ENCODE results near the gene APOBEC4.
"Not testable (repeated sequence)": the region's sequence is repeated elsewhere in the genome, so short reads cannot be mapped to it uniquely, and the experiment has no call there.

The APOBEC4 gene

DNA sequence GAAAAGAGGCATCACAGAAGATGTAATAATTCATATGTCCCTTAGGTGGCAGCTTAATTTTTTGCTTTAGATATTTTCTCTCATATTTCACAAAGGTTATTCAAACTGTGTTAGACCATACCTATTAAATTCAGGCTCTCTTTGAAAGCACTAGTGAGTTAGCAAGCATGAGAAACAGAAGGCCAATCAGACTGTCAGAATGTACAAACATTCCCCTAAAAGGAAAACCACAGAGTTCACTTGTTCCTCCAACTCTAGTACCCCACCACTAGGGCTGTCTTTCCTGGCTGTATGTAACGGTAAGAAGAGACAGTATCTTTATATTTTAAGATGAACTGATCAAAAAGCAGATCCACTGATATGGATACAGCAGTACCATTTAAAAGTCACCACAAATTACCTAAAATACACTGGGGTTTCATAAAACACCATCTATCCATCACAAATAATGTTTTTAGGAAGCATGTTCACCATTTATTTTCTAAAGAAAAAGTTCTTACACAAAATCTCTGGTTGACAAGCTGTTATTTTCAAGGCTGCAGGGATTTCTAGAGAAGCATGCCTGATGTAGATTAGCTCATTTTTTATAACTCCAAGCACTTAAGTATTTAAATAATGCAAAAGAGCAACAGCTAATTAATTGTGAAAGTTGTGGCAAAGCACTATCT lies 19.3 kb downstream of the APOBEC4 start:
- no peak for DNase-seq (ENCODE audit: low read depth)

DNA sequence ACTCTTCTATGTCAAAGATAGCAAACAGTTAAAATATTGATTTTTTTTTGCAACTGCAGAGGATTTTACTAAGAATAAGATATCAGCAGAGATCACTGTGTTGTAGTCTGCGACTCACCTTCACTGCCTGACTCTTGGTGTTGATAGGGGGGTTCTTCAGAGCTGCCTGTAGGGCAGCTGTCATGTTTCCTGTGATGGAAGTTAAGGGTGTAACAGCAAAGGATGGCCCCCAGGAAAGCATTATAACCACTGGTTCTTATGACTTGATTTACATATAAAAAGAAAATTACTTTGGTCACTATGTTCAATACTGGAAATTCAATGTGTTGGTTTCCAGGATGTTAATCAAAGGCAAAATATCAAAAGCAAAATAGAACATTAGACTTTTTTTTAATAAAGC lies 20.2 kb downstream of the APOBEC4 start:
- DNase-seq (ENCODE audit: low read depth) = no peak

DNA sequence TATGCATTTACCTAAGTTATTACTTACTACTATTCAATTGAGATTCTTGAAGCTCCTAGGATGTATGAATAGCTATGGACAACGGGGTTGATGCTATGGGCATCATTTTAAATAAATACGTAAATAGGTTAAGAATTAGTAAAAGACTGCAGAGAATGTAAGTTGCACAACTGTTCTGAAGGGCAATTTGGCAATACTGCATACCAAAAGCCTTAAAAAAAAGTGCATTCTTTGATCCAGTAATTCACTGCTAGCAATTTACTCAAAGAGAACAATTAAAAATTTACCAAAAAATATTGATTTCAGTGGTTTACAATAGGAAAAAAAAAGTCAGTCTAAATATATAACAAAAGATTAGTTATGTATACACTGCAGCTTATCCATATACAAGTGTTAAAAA lies 21.0 kb downstream of the APOBEC4 start:
- no peak for DNase-seq (ENCODE audit: low read depth)

DNA sequence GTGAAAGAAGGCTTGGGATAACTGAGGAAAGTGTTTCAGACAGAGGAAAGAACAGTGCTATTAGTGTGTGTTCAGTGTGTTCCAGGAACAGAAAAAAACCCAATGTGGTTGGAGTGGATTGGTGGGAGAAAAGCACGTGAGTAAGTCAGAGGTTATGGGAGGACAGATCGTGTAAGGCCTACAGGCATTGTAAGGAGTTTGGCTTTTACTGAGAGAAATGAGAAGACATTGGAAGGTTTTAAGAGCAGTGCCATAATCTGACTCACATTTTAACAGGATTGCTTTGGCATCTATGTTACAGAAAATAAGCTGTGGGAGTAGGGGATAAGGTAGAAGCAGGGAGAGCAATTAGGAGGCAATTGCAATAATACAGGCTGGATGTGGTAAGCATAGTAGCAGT lies 22.4 kb downstream of the APOBEC4 start:
- DNase-seq (ENCODE audit: low read depth) = no peak

DNA sequence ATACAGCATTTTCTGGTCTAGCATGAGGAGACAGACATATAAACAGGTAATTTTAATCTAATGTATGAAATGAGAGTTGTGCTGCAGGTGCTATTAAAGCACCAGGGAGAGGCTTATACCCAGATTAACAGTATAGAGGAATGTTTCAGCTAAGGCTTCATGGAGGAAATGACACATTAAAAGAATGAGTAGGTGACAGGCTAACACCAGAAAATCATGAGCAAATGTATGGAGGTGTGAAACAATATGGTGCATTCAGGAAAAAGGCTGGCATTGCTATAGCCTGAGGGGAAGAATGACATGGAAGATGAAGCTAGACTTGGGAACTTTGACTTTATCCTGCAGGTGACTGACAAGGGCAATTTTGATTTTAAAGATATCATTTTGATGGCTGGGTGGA lies 24.6 kb downstream of the APOBEC4 start:
- no peak for DNase-seq (ENCODE audit: low read depth)

DNA sequence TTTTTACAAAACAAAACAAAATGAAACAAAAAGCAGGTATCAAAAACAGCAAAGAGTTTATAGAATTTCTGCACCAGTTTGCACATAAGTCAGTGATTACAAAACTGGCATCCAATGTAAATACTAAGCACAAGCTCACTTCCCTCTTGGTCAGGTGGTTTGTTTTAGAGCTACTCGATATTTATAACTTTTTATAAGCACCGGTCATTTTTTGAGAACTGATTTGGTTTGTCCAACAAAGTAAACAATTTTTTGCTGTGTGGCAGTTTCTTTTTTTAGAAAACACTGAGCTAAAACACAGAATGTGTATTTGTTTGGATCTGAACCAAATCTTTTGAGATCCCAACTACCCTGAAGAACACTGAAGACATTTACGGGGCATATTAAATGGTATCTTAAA lies 26.9 kb downstream of the APOBEC4 start:
- DNase-seq (ENCODE audit: low read depth) = not testable (repeated sequence)

DNA sequence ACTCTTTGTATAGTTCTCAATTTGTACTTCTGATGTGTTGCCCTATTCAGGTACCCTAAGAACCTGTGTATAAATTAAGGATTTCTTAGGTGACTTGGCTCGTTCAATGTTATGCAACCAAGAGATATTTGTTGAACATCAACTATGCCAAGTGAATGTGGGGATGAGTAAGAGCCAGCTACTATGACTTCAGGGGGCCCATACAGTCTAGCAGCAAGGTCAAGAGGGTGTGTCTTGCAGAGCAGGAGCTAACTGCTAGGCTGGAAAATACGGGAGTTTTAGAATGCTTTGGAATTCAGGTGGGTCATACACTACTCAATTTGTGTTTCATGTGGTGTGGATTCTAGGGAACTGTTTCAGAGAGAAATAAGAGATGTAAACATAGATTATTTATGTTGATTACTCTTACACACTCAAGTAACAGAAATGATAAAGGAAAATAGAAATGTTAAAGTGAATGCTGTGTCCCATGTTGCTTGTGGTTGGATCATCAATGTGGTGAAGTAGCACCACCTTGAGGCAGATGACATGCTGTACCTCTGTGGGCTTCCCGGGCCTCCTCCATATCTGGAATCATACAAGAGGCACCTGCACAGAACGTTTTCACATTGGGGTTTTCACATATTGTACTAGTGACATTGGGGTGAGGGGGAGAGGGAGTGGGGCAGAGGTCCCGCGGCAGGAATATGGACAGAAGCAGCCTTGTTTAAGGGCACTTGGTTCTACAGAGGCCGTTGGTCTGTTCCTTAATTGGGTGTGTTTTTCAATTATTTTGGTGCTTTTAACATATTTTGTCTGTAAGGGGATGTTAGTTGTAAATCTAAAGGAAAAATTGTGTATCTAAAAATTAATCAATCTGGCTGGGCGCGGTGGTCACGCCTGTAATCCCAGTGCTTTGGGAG lies 30.0 kb downstream of the APOBEC4 start:
- DNase-seq (ENCODE audit: low read depth) = no peak

DNA sequence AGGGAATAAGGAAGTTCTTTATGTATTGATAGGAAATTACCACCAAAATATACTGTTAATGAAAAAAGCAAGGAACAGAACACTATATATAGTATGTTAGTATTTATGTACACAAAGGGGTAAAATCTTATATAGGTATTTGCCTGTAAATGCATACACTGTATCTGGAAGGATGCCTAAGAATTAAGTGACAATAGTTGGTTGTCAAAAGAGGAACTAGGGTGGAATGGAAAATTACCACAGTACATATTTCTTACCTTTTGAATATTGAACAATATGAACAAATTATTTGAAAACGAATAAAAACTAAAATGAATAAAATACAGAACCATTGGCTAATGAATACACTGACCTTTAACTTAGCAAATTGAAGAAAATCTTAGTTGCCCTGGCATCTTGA lies 31.1 kb downstream of the APOBEC4 start:
- DNase-seq (ENCODE audit: low read depth) = no peak

DNA sequence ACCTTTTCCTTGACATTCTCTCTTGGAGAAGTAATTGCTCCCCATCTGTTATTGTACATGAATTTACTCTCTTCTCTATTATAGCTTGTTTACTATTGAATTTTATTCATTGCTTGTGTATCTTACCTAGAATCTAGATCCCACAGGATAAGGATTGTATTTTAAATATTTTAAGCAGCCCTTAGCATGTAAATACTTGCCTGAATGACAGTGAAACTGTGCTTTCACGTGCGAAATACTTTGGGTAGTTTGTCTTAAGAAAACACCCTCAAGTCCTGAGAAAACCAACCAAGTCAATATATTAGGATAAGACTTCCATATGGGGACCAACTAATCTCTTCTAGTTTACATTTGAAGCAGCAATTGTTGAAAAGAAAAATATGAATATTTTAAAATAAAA lies 32.8 kb downstream of the APOBEC4 start:
- no peak for DNase-seq (ENCODE audit: low read depth)

DNA sequence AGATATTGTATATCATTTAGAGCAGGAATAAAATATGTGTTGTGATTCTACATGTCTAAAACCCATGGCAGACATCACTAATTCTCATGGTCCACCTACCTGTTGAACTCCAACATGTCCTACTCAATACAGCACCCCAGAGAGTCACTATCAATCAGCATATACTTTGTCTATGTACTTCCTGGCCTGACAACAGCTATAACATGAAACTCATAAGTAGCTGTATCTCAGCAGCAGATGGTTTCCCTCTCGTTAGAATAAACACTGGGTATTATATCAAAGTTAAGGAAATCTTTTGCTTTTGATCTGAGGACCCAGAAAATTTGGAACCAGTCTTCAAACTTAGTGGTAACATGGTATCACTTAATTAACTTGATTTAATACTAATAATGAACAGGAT lies 33.3 kb downstream of the APOBEC4 start:
- no peak for DNase-seq (ENCODE audit: low read depth)

DNA sequence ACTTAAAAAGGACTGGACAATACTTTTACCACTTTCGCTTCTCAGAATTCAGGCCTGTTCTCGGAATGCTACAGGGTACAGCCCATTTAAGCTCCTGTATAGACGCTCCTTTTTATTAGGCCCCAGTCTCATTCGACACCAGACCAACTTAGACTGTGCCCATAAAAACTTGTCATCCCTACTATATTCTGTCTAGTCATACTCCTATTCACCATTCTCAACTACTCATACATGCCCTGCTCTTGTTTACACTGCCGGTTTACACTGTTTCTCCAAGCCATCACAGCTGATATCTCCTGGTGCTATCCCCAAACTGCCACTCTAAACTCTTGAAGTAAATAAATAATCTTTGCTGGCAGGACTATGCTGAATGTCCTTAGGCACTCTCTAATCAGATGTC lies 34.9 kb downstream of the APOBEC4 start:
- not testable (repeated sequence) for DNase-seq (ENCODE audit: low read depth)

DNA sequence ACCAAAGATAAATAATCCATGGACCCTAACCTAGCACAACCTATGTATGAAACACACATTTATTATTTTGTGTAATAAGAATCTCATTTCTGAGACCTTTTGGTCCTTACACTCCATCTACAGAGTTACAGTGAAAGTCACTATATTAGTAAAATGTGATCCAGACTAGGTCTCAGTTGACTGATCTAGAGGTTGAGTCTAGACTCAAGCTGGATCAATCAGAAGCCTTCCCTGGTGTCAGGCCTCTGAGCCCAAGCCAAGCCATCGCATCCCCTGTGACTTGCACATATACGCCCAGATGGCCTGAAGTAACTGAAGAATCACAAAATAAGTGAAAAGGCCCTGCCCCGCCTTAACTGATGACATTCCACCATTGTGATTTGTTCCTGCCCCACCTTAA lies 40.1 kb downstream of the APOBEC4 start:
- DNase-seq (ENCODE audit: low read depth) = not testable (repeated sequence)

DNA sequence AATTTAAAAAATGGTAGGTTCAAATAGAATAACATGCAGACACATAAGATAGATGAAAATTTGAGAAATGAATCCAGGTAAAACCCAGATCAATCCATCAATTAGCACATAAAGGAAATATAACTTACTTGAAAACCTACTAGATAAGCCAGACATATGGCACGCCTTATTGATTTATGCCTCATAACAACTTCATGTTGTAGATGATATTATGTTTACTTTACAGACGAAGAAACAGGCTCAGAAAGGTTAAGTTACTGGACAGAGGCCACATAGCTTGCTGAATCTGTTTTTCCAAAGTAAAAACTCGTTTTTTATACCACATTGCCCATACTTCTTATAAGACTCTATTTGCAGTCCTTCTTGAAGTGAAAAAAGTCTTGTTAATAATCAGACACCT lies 40.7 kb downstream of the APOBEC4 start:
- DNase-seq (ENCODE audit: low read depth) = no peak

DNA sequence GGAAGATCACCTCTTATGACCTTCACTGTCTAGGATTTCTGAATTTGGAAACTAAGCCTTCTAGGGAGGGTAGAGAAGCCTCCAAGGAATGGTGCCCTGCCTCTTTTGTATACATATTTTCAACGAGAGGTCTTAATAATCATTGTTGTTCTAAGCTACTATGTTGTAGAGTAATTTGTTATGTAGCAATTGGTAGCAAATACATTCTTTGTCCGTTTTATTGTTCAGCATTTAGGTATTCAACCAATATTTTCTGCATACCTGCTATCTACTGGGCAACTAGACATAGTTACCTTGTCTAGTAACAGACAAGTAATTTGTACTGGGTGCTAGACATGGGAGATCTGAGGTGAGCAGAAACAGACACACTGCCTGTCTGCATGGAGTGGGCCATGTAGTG lies 42.1 kb downstream of the APOBEC4 start:
- DNase-seq (ENCODE audit: low read depth) = no peak

DNA sequence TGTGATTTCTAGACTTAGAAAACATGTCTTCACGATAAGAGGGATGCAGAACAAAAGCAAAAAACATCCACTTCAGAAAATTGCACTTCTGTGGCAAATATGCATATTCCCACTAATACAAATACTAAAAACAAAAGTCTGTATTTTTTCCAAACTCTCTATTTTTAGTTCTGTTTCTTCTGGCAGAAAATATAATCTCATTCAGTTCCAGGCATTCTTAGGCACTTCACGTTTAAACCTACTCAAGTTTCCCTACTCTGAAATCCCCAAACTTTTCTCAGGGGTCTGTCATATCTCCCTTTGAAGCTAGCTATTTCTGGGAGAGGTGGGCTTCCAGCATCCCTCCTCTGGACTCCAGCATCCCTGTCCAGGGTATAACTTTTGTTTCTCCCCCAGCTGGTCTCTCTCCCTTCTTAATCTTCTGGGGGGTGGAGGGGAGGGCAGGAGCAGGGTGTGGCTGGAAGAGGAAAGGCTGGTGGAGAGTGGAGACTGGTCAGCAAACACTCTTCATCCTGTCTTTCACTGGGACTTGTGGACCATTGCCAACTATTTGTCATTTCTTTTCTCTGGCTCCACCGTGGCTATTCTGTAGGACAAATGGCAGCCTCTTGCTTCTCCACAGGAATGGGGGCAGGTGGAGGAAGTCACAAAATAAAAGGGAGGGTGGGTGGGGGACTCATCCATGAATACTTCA lies 43.2 kb downstream of the APOBEC4 start:
- no peak for DNase-seq (ENCODE audit: low read depth)

DNA sequence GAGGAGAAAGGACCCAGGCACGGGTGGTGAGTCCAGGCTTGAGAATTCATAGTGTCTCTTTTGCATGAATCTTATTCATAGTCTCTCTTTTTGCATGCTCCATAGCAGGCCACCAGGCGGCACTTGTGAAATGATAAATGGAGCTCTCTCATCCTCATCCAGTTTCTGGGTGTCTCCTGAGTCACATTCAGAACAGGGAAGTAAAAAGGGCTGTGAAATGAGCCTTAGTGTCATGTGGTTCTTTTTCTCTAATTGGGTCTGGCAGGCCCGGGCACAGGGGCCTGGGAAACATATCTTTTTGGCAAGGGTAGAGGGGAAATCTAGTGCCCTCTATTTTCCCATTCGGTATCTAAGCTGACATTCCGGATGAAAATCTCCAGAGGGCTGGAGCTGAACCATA lies 43.8 kb downstream of the APOBEC4 start:
- DNase-seq (ENCODE audit: low read depth) = no peak

DNA sequence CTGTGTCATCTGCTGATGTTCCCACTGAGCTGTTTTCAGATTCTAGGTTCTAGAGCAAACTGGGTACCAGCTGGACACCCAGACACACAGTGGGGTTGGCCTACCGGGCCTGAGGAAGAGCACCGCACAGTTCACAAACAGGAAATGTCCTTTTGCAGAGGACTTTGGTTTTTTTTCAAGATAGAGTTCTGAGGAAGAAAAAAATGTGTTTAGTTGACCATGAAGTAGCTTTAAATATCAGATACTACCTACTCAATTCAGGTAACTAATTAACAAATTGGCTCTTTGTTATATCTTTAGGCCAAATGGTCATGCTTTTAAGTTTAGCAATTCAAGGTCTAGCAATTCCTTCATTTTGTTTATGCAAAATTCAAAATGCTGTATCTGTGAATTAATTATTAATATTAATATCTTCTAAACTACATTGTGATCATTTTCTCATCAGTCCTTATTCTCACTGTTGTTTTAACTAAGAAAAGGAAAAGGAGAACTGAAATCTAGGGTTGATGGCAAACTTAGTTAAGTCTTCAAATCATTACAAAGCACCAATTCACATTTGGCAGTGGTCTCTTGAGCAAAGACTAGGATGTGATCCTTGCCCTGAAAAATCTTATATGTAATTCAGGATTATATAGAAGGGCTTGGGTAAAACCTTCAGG lies 45.7 kb downstream of the APOBEC4 start:
- no peak for DNase-seq (ENCODE audit: low read depth)

DNA sequence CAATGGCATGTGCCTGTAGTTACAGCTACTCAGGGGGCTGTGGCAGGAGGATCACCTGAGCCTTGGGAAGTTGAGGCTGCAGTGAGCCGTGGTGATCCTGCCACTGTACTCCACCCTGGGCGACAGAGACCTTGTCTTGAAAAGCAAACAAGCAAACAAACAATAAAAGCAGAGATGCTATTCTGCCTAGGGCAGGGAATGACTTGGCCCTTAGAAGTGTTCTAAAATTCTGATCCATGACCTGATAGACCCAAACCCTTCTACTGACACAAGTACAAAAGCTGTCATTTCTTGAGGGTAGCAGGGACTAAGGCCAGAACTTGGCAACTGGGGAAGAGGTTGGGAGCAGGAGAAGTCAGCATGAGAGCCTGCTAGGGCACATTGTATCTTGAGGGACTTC lies 47.2 kb downstream of the APOBEC4 start:
- no peak for DNase-seq (ENCODE audit: low read depth)

DNA sequence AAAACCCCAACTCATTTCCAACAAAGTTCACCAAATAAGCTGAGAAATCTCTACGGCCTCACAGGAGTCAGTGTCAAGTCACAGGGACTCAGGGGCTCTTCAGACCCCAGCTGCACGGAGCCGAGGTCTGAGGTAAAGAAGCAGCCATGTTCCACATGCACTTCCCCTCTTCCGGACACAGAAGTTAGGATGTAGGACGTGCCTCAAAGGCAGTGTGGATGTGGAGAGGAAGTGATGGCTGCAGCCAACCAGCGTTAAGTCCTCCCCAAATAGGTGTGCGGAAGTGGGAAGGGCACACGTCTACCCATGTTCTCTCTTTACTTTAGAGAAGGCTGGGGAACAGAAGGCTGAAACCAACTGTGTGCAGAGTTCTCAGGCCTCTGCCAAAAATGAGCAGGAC lies 48.3 kb downstream of the APOBEC4 start:
- no peak for DNase-seq (ENCODE audit: low read depth)

DNA sequence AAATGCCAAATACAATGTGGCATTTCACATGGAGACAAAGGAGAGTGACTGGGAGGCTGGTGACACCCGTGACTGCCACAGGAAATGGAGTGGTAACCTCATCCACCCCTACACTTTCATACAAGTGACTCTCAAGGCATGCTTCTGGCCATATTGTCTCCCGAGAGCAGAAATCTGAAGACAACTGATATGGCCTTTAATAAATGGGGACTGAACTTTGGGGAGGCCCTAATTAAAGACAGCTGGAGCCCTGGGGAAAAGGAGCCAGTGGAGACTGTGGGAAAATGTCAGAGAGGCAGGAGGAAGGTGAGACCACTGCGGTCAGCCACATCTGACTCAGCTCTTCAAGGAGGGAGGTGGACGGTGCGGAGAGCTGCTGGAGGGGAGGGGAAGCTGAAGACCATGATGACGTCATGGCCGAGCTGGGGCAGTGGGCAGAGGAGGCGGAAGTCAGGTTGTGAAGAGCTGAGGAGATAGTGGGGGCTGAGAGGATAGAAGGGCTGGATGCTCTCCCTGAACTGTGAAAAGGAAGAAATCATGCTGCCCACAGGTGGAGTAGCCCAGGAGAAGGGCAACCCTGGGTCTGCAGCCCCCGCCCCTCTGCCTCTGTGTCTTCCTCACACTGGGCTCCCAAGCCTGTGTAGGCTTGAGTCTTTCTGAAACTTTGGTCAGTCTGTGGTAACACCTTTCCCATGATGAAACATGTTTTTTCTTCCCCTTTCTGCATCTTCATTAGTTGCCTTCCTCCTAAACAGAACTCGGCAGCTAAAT lies 48.9 kb downstream of the APOBEC4 start:
- DNase-seq (ENCODE audit: low read depth) = no peak

DNA sequence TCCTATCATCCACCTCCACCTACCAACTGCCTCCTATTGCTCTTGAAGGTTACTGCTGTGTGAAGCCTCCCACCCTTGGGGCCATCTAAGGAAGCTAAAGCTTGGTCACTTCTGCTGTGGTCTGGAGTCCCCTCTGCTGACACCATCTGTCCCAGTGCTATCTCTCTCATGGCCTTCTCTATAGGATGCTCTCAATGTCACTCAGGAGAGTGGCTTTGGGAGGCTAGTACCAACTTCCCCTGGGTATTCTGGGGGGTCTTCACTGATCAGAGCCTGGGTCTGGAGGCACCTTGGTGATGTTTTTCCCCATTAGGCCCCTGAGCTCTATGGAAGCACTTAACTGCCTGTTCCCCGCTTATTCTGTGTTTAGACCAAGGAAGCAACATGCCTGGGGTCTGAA lies 50.6 kb downstream of the APOBEC4 start:
- no peak for DNase-seq (ENCODE audit: low read depth)

DNA sequence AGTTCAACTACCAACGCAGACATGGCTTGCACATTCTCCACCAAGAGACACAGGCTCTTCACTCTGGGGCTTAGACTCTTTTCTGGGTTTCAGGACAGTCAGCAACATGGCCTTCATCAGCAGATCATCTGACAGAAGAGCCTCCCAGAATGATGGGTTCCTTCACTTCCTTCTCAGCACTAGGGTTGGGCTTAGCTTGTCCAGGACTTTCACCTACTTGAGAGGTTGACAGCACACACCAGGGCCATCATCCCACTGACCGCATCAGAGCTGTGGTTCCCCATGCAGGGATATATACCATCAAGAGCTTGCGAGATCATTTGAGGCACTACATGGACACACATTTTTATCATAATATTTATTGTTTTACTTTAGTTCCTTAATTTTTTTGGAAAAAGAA lies 52.5 kb downstream of the APOBEC4 start:
- no peak for DNase-seq (ENCODE audit: low read depth)

Measured in stimulated activated CD8-positive, alpha-beta memory T cell treated with anti-CD3 and anti-CD28 coated beads, Interleukin-7, amount 100 ng/mL, for 24 hours (primary cell).